ENCODE measurements around the gene PPA1.
"Not testable (repeated sequence)": the region's sequence is repeated elsewhere in the genome, so short reads cannot be mapped to it uniquely, and the experiment has no call there.

Gene PPA1

DNA sequence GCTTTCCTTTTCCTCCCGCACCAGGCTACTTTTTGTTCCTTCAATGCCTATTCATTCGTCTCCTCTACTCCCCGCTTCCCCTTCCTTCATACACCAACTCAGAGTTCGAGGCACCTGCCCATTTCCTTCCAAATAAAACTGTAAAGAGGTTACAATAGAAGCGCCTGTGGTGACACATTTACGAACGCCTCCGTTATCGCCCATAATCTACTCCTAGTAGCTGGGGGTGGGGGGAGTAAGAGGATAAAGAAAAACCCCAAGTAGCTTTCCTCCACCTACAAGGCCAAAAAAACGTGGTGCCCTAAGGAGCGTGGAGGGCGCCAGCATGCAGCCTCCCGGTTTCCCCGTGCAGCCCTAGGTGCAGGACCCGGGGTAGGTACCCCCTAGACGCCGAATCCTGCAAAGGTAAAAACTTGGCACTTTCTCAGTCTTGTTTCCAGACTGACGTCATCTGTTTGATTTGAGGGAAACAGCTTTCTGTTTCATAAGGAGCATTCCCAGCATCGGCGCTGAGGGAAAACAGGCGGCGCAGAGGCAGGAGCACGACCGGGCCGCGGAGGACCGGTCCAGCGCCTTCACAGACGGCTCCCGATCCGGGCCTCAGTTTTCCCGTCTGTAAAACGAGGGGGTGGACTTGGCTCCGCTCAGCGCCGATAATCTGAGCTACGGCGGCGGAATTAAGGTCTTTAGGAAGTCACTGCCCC is 922 bp downstream of the PPA1 start:
- CTCF ChIA-PET: interaction anchor here (0.8 to 18.7 kb wide), 9 partner anchors 11 to 174 kb away, joined by 3 to 529 read pairs (median 4); no protein-coding TSS in a partner anchor
- POLR2A ChIA-PET: interaction anchor here (0.7 to 1.4 kb wide), 2 partner anchors 86 to 169 kb away, joined by 4 to 5 read pairs; partner anchors contain the start of gene TYSND1
- peak; percentile 34 for DNase-seq (ENCODE audit: extremely low spot score)

DNA sequence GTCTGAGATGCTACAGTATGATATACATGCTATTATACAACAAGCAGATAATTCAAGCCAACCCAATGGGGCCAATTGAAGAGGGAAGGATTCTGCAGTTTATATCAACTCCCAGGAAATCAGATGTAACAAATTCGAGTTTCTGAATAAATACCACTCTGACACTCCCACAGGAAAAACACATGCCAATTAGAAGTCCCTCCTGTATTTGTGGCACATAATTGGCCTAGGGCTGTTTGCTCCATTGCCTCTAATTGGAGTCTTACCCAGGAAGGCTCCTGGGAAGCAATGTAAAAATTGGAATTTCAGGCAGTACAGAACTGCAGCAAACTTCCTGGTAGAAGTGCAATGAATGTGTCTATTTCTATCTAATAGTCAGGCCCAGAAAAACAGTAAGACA is 4.7 kb downstream of the PPA1 start:
- no peak for DNase-seq (ENCODE audit: extremely low spot score)
- POLR2A ChIA-PET: no interaction called here
- TF ChIP-seq, protein P1, sequence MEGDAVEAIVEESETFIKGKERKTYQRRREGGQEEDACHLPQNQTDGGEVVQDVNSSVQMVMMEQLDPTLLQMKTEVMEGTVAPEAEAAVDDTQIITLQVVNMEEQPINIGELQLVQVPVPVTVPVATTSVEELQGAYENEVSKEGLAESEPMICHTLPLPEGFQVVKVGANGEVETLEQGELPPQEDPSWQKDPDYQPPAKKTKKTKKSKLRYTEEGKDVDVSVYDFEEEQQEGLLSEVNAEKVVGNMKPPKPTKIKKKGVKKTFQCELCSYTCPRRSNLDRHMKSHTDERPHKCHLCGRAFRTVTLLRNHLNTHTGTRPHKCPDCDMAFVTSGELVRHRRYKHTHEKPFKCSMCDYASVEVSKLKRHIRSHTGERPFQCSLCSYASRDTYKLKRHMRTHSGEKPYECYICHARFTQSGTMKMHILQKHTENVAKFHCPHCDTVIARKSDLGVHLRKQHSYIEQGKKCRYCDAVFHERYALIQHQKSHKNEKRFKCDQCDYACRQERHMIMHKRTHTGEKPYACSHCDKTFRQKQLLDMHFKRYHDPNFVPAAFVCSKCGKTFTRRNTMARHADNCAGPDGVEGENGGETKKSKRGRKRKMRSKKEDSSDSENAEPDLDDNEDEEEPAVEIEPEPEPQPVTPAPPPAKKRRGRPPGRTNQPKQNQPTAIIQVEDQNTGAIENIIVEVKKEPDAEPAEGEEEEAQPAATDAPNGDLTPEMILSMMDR (IDR thresholded peaks at IDR 0.05; ENCODE audit: control extremely low read depth, extremely low read depth, low read depth, missing control alignments): no peak
- CTCF ChIA-PET: interaction anchor here (1.0 to 18.7 kb wide), 4 partner anchors 7 to 136 kb away, joined by 3 to 529 read pairs (median 44); no protein-coding TSS in a partner anchor

More for the DNA sequence above, 922 bp downstream of the PPA1 start:
- TF ChIP-seq, protein P1 (IDR thresholded peaks at IDR 0.05; ENCODE audit: control extremely low read depth, extremely low read depth, low read depth, missing control alignments): no peak

- POLR2A ChIA-PET: no interaction called here
- TF ChIP-seq, protein P1 (IDR thresholded peaks at IDR 0.05; ENCODE audit: control extremely low read depth, extremely low read depth, low read depth, missing control alignments): no peak
These were observed 5.5 kb downstream of the PPA1 start for GRCh38 chr10:70227548-70228320.

GRCh38 chr10:70223728-70224127 is 9.5 kb downstream of the PPA1 start:
- ChIA-PET POLR2A (interaction anchor here (0.6 kb wide), 1 partner anchor 137 kb away, joined by 3 read pairs; no protein-coding TSS in a partner anchor), CTCF (interaction anchor here (0.9 to 18.7 kb wide), 13 partner anchors 8 to 238 kb away, joined by 3 to 529 read pairs (median 5); partner anchors contain the start of genes EIF4EBP2 and PPA1)
- TF ChIP-seq, protein P1 (IDR thresholded peaks at IDR 0.05; ENCODE audit: control extremely low read depth, extremely low read depth, low read depth, missing control alignments): no peak
- DNase-seq (ENCODE audit: extremely low spot score): no peak

More at GRCh38 chr10:70227548-70228320, 5.5 kb downstream of the PPA1 start:
- CTCF ChIA-PET: interaction anchor here (1.2 to 18.7 kb wide), 3 partner anchors 6 to 136 kb away, joined by 3 to 529 read pairs (median 83); no protein-coding TSS in a partner anchor
- DNase-seq (ENCODE audit: extremely low spot score): no peak

- POLR2A ChIA-PET: interaction anchor here (0.6 kb wide), 2 partner anchors 12 to 138 kb away, joined by 3 read pairs; no protein-coding TSS in a partner anchor
- not testable (repeated sequence) for DNase-seq (ENCODE audit: extremely low spot score)
- CTCF ChIA-PET: interaction anchor here (1.0 to 18.7 kb wide), 18 partner anchors 9 to 238 kb away, joined by 3 to 529 read pairs (median 6); partner anchors contain the start of genes EIF4EBP2, PPA1 and TYSND1
These were observed 10.3 kb downstream of the PPA1 start for GRCh38 chr10:70222811-70223447.

- DNase-seq (ENCODE audit: extremely low spot score): no peak
- ChIA-PET CTCF (interaction anchor here (0.8 to 18.7 kb wide), 36 partner anchors 9 to 239 kb away, joined by 3 to 529 read pairs (median 6); partner anchors contain the start of genes EIF4EBP2, PPA1 and TYSND1), POLR2A (no interaction called here)
- TF ChIP-seq, protein P1 (IDR thresholded peaks at IDR 0.05; ENCODE audit: control extremely low read depth, extremely low read depth, low read depth, missing control alignments): no peak
These were observed 10.9 kb downstream of the PPA1 start for GRCh38 chr10:70222340-70222794.

All from GM10248 (cell line).